CD14-positive monocyte (primary cell): ENCODE results near the gene LYG2. TPM values are rescaled to one million over a fixed set of nuclear protein-coding genes. Genes with fewer than 3 reads are reported as not detected.

Experiments used
- DNase-seq, 3 donors: peaks; one replicate each; pipeline ENCODE4 v3.0.0-alpha.2; 2011 to 2022
- H2AFZ ChIP-seq: 2 replicates; pipeline ENCODE4 v1.6.0; 2012; ENCODE audit warnings: mild to moderate bottlenecking, low read depth, low read length, inconsistent platforms; ENCODE audit not compliant: insufficient read depth, poor library complexity, severe bottlenecking
- H3K27ac ChIP-seq, 2 donors: 1 replicate in 1 of 2; 2 replicates in 1 of 2; pipeline ENCODE4 v1.5.1; 2012 to 2013; ENCODE audit warnings: low read length in 2 of 2, control low read depth in 1 of 2, inconsistent platforms in 1 of 2, low read depth in 1 of 2, mild to moderate bottlenecking in 1 of 2
- H3K27me3 ChIP-seq, 2 donors: one replicate each; pipeline versions ENCODE4 v1.6.0 to v1.6.1; 2011 to 2013; ENCODE audit warnings: low read length in 2 of 2; ENCODE audit not compliant: control insufficient read depth in 2 of 2, insufficient read depth in 2 of 2
- H3K36me3 ChIP-seq, 2 donors: replicated peaks in 1 of 2; 1 replicate in 1 of 2; 2 replicates in 1 of 2; pipeline versions ENCODE4 v1.5.1 to v1.6.1; 2012 to 2013; ENCODE audit warnings: low read length in 2 of 2, control low read depth in 1 of 2, inconsistent platforms in 1 of 2, mild to moderate bottlenecking in 1 of 2; ENCODE audit not compliant: insufficient read depth in 2 of 2, control insufficient read depth in 1 of 2
- H3K4me1 ChIP-seq, 2 donors: 1 replicate in 1 of 2; 2 replicates in 1 of 2; pipeline versions ENCODE4 v1.5.1 to v1.6.1; 2012 to 2013; ENCODE audit warnings: low read length in 2 of 2, control low read depth in 1 of 2, inconsistent platforms in 1 of 2, mild to moderate bottlenecking in 1 of 2, moderate library complexity in 1 of 2; ENCODE audit not compliant: insufficient read depth in 2 of 2, control insufficient read depth in 1 of 2
- H3K4me2 ChIP-seq: replicated peaks from 2 replicates; pipeline ENCODE3; 2012; ENCODE audit warnings: low read length, moderate library complexity, mild to moderate bottlenecking; ENCODE audit not compliant: poor library complexity, severe bottlenecking; ENCODE audit errors: extremely low read depth
- H3K4me3 ChIP-seq, 3 experiments: fragments of 200-600 bp in 1 of 3; sonication (generic) in 1 of 3; replicated peaks in 1 of 3; 1 replicate in 2 of 3; 2 replicates in 1 of 3; pipeline ENCODE4 v1.5.1; 2011 to 2013; ENCODE audit warnings: low read length in 3 of 3, mild to moderate bottlenecking in 3 of 3, control low read depth in 2 of 3, low read depth in 2 of 3, inconsistent platforms in 1 of 3, moderate library complexity in 1 of 3
- H3K79me2 ChIP-seq: 2 replicates; pipeline ENCODE4 v1.6.0; 2012; ENCODE audit warnings: mild to moderate bottlenecking, control low read depth, inconsistent platforms, low read length, moderate library complexity; ENCODE audit not compliant: insufficient read depth
- H3K9ac ChIP-seq: 2 replicates; pipeline ENCODE4 v1.6.0; 2017; ENCODE audit warnings: low read length, mild to moderate bottlenecking; ENCODE audit not compliant: insufficient read depth, poor library complexity, severe bottlenecking
- H3K9me3 ChIP-seq, 2 donors: replicated peaks in 1 of 2; 1 replicate in 1 of 2; 2 replicates in 1 of 2; pipeline versions ENCODE4 v1.5.1 to v1.6.1; 2012 to 2013; ENCODE audit warnings: low read length in 2 of 2, control low read depth in 1 of 2; ENCODE audit not compliant: control insufficient read depth in 1 of 2, insufficient read depth in 1 of 2
- H4K20me1 ChIP-seq: 2 replicates; pipeline ENCODE4 v1.6.0; 2012; ENCODE audit warnings: mild to moderate bottlenecking, low read length, control low read depth, moderate library complexity; ENCODE audit not compliant: insufficient read depth
- H3K27ac Mint-ChIP-seq, 7 donors: one replicate each; pipeline ENCODE4 v1.8.0; 2020; ENCODE audit warnings: mild to moderate bottlenecking in 7 of 7, mixed read lengths in 7 of 7, moderate library complexity in 6 of 7, inconsistent platforms in 2 of 7
- H3K27me3 Mint-ChIP-seq, 3 donors: one replicate each; pipeline ENCODE4 v1.8.0; 2021 to 2022; ENCODE audit warnings: low read depth in 3 of 3, mild to moderate bottlenecking in 3 of 3, mixed read lengths in 3 of 3, moderate library complexity in 3 of 3, inconsistent platforms in 1 of 3
- H3K36me3 Mint-ChIP-seq, 2 donors: one replicate each; pipeline ENCODE4 v1.8.0; 2020; ENCODE audit warnings: mixed read lengths in 2 of 2, inconsistent platforms in 1 of 2, mild to moderate bottlenecking in 1 of 2
- H3K4me1 Mint-ChIP-seq: one replicate; pipeline ENCODE4 v1.8.0; 2020; ENCODE audit warnings: mild to moderate bottlenecking, mixed read lengths
- H3K4me3 Mint-ChIP-seq, 2 donors: one replicate each; pipeline ENCODE4 v1.8.0; 2020; ENCODE audit warnings: mild to moderate bottlenecking in 2 of 2, mixed read lengths in 2 of 2, moderate library complexity in 1 of 2
- H3K9me3 Mint-ChIP-seq, 7 donors: one replicate each; pipeline ENCODE4 v1.8.0; 2020 to 2022; ENCODE audit warnings: mixed read lengths in 7 of 7, mild to moderate bottlenecking in 6 of 7, moderate library complexity in 6 of 7, inconsistent platforms in 2 of 7
- WGBS: methylation state at CpG from one replicate; pipeline ENCODE4 v1.1.5; 2013; ENCODE audit warnings: missing lambda C conversion rate; ENCODE audit not compliant: insufficient coverage; 5-methylcytosine and 5-hydroxymethylcytosine counted together
- intact Hi-C, 2 donors: fragments of 100-400 bp; cut with micrococcal nuclease; formaldehyde crosslinking; loops; one replicate each; pipeline versions ENCODE4 v1.15.0 to v1.15.1; 2023
- polyA plus RNA-seq, 3 donors: library from polyadenylated mRNA; depleted of rRNA in 1 of 3; unstranded in 2 of 3; stranded (reverse) in 1 of 3; fragments of 300-500 nt in 2 of 3; fragments of >200 nt in 1 of 3; fragmentation: Illumina TruSeq in 2 of 3; gene quantifications; 1 replicate in 2 of 3; 2 replicates in 1 of 3; pipeline ENCODE4 v1.2.3, GENCODE V29; 2012 to 2021
- TF ChIP-seq, protein P1 (sequence below): fragments of 200-600 bp; IDR thresholded peaks from one replicate; pipeline ENCODE4 v1.8.0; 2022; ENCODE audit warnings: antibody characterized with exemption, mild to moderate bottlenecking

Gene LYG2
- polyA plus RNA-seq, 3 donors, result not detected

DNA sequence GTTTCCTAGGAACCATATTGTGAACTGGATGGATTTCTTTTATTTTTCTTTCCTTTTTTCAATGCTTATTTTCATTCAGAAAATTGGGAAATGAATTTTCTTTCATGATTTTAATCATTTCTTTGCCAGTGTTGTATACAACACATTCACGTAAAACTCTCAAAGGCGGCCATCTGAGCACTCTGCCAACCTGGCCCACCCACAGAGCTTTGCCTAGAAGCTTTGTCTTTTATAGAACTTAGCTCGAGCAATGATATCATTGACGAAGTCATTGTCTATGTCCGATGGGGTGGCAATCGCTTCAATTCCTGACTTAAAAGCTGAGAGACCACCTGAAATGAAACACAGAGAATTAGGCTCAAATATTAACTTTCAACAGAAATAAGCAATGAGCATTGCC is 13.3 kb downstream of the LYG2 start:
- 89% methylated on average over 5 of the region's 6 CpGs for WGBS
- H3K27ac Mint-ChIP-seq, result no peak overlapping the region
- Histone ChIP-seq H4K20me1 (no peaks in the 10 kb centered on the region), H3K9ac (no peak overlapping the region), H3K36me3 (no peaks in the 10 kb centered on the region), H3K4me2 (no peak overlapping the region), H3K79me2 (no peaks in the 10 kb centered on the region), H3K9me3 (no peaks in the 10 kb centered on the region), H3K27me3 (no peaks in the 10 kb centered on the region), H2AFZ (no peak overlapping the region), H3K27ac (no peak overlapping the region), H3K4me1 (no peaks in the 10 kb centered on the region), H3K4me3 (no peak overlapping the region)
- TF ChIP-seq, protein P1, sequence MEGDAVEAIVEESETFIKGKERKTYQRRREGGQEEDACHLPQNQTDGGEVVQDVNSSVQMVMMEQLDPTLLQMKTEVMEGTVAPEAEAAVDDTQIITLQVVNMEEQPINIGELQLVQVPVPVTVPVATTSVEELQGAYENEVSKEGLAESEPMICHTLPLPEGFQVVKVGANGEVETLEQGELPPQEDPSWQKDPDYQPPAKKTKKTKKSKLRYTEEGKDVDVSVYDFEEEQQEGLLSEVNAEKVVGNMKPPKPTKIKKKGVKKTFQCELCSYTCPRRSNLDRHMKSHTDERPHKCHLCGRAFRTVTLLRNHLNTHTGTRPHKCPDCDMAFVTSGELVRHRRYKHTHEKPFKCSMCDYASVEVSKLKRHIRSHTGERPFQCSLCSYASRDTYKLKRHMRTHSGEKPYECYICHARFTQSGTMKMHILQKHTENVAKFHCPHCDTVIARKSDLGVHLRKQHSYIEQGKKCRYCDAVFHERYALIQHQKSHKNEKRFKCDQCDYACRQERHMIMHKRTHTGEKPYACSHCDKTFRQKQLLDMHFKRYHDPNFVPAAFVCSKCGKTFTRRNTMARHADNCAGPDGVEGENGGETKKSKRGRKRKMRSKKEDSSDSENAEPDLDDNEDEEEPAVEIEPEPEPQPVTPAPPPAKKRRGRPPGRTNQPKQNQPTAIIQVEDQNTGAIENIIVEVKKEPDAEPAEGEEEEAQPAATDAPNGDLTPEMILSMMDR, result no peak
- intact Hi-C loops, result no loop called here
- no peaks in the 10 kb centered on the region for H3K36me3 Mint-ChIP-seq
- DNase-seq, result no peak
- no peak overlapping the region for H3K4me3 Mint-ChIP-seq
- H3K4me1 Mint-ChIP-seq, result no peaks in the 10 kb centered on the region
- peaks cover 0 to 2% (median 0%) of the 10 kb centered on the region in 7 donors for H3K9me3 Mint-ChIP-seq
- no peaks in the 10 kb centered on the region for H3K27me3 Mint-ChIP-seq

DNA sequence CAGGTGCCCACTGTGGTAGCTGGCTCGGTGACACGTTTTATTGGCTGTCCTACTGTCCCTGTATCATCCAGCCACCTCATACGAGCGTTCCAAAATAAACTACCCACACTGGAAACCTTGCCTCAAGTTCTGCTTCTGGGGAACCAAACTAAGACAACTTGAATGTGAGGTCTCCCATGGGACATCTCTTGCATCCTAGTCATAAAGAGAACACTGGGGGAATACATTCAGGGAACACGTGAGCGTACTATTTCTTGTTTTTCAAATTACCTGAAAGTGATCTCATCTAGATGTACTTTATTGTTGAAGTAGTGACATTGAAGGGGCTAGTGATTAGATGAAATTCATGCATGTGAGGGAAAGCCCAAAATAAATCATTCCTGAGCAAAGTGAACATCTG is 15.0 kb downstream of the LYG2 start:
- Histone ChIP-seq H3K79me2 (no peaks in the 10 kb centered on the region), H3K4me2 (no peak overlapping the region), H3K27ac (no peak overlapping the region), H2AFZ (no peak overlapping the region), H3K4me1 (no peaks in the 10 kb centered on the region), H4K20me1 (no peaks in the 10 kb centered on the region), H3K36me3 (no peaks in the 10 kb centered on the region), H3K4me3 (no peak overlapping the region), H3K9ac (no peak overlapping the region), H3K27me3 (no peaks in the 10 kb centered on the region), H3K9me3 (no peaks in the 10 kb centered on the region)
- Mint-ChIP-seq H3K4me1 (no peaks in the 10 kb centered on the region), H3K4me3 (no peak overlapping the region), H3K9me3 (peaks cover 0 to 6% (median 5%) of the 10 kb centered on the region in 7 donors), H3K36me3 (no peaks in the 10 kb centered on the region), H3K27me3 (no peaks in the 10 kb centered on the region), H3K27ac (no peak overlapping the region)
- TF ChIP-seq, protein P1, result no peak
- DNase-seq, result no peak
- 90% methylated on average over 2 of the region's 6 CpGs for WGBS
- intact Hi-C loops, result no loop called here
